ENCODE data around the gene GLB1L. TPM values are rescaled to one million over a fixed set of nuclear protein-coding genes. Genes with fewer than 3 reads are reported as not detected.

Gene GLB1L
- total RNA-seq, 1 experiment from 2014 or later: 6.1 TPM

- TF ChIP-seq PRDM15 (CRISPR knock-in tag; IDR thresholded peaks at IDR 0.05) (no peak), OVOL2 (CRISPR knock-in tag; IDR thresholded peaks at IDR 0.05; ENCODE audit: borderline replicate concordance) (no peak), CTCF (IDR thresholded peaks at IDR 0.05) (no peak), PREB (CRISPR knock-in tag; IDR thresholded peaks at IDR 0.05; ENCODE audit: borderline replicate concordance) (no peak)
These were observed 24.3 kb upstream of the GLB1L start (continued) for GRCh38 chr2:219269362-219270054.

GRCh38 chr2:219268294-219268693 is 23.1 kb upstream of the GLB1L start:
- ChIA-PET POLR2A (no interaction called here), CTCF (no interaction called here)
- Mint-ChIP-seq H3K27ac (no peak overlapping the region), H3K9me3 (no peaks in the 10 kb centered on the region), H3K4me3 (no peak overlapping the region), H3K36me3 (no peaks in the 10 kb centered on the region), H3K4me1 (no peaks in the 10 kb centered on the region), H3K27me3 (ENCODE audit: low read depth) (peaks cover 36% of the 10 kb centered on the region)
- DNase-seq (ENCODE audit: low spot score) (no peak), ATAC-seq (no peak)
- no peak for TF ChIP-seq TEAD1 (CRISPR knock-in tag; IDR thresholded peaks at IDR 0.05)
- TF ChIP-seq CTCF (IDR thresholded peaks at IDR 0.05): no peak
- TF ChIP-seq AR (CRISPR knock-in tag; IDR thresholded peaks at IDR 0.05): no peak
- TF ChIP-seq PRRX2 (CRISPR knock-in tag; IDR thresholded peaks at IDR 0.05): no peak
- no peak for TF ChIP-seq FOXP4 (CRISPR knock-in tag; IDR thresholded peaks at IDR 0.05)
- no peak for TF ChIP-seq IRF2 (CRISPR knock-in tag; IDR thresholded peaks at IDR 0.05; ENCODE audit: borderline replicate concordance, low read depth)
- TF ChIP-seq HMGXB4 (CRISPR knock-in tag; IDR thresholded peaks at IDR 0.05): no peak
- TF ChIP-seq STAT6 (CRISPR knock-in tag; conservative IDR thresholded peaks at IDR 0.05; ENCODE audit: low read depth): no peak
- TF ChIP-seq NFYB (CRISPR knock-in tag; conservative IDR thresholded peaks at IDR 0.05; ENCODE audit: low read depth): no peak
- TF ChIP-seq E2F5 (CRISPR knock-in tag; IDR thresholded peaks at IDR 0.05): no peak
- no peak for TF ChIP-seq NR2C2 (CRISPR knock-in tag; IDR thresholded peaks at IDR 0.05)

Data from WTC11 (cell line).